Lung (tissue), 12 donors: ENCODE measurements around the gene PTPA. TPM values are rescaled to one million over a fixed set of nuclear protein-coding genes. Genes with fewer than 3 reads are reported as not detected.

ENCODE experiments used
- ATAC-seq: fragments of 200-7000 bp; cut with Tn5 transposase; one replicate; pipeline ENCODE4 v1.9.1; 2020; ENCODE audit warnings: moderate number of reproducible peaks; ENCODE audit not compliant: insufficient read depth, low FRiP score
- DNase-seq, 3 donors: peaks; one replicate each; pipeline ENCODE4 v3.0.0-alpha.2; 2013 to 2017
- H3K27ac ChIP-seq, 2 donors: one replicate each; pipeline ENCODE4 v1.5.1; 2013; ENCODE audit warnings: mild to moderate bottlenecking in 2 of 2, moderate library complexity in 2 of 2, control low read depth in 1 of 2, inconsistent platforms in 1 of 2, low read depth in 1 of 2, low read length in 1 of 2
- H3K27me3 ChIP-seq, 3 donors: one replicate each; pipeline ENCODE4 v1.5.1; 2013; ENCODE audit warnings: low read length in 2 of 3; ENCODE audit not compliant: control insufficient read depth in 3 of 3, insufficient read depth in 3 of 3
- H3K36me3 ChIP-seq, 4 donors: one replicate each; pipeline ENCODE4 v1.5.1; 2013; ENCODE audit warnings: low read length in 4 of 4, mild to moderate bottlenecking in 1 of 4, moderate library complexity in 1 of 4; ENCODE audit not compliant: control insufficient read depth in 4 of 4, insufficient read depth in 4 of 4
- H3K4me1 ChIP-seq, 5 donors: one replicate each; pipeline ENCODE4 v1.5.1; 2013; ENCODE audit warnings: low read length in 5 of 5, mild to moderate bottlenecking in 2 of 5, moderate library complexity in 1 of 5; ENCODE audit not compliant: control insufficient read depth in 5 of 5, insufficient read depth in 5 of 5
- H3K4me3 ChIP-seq: one replicate; pipeline ENCODE4 v1.5.1; 2013; ENCODE audit warnings: mild to moderate bottlenecking, control low read depth, moderate library complexity
- H3K9ac ChIP-seq, 2 donors: one replicate each; pipeline ENCODE4 v1.5.1; 2013; ENCODE audit warnings: low read length in 2 of 2, control low read depth in 1 of 2; ENCODE audit not compliant: insufficient read depth in 1 of 2
- H3K9me3 ChIP-seq, 4 donors: one replicate each; pipeline ENCODE4 v1.5.1; 2013; ENCODE audit warnings: low read length in 3 of 4, mild to moderate bottlenecking in 1 of 4, moderate library complexity in 1 of 4; ENCODE audit not compliant: control insufficient read depth in 4 of 4, insufficient read depth in 3 of 4
- WGBS, 2 donors: extraction: QIAGEN DNeasy Blood & Tissue Kit; methylation state at CpG; one replicate each; pipeline ENCODE4 v1.1.7; 2013; 5-methylcytosine and 5-hydroxymethylcytosine counted together
- polyA plus RNA-seq, 2 donors: library from polyadenylated mRNA; stranded (reverse); fragments of 200-250 nt; gene quantifications; one replicate each; pipeline ENCODE4 v1.2.1, GENCODE V29; 2013
- total RNA-seq, 2 donors: library from RNA; depleted of rRNA in 1 of 2; stranded (reverse); fragments of >200 nt in 1 of 2; gene quantifications; one replicate each; pipeline ENCODE4 v1.2.1, GENCODE V29; 2014 to 2021
- TF ChIP-seq, protein P1 (sequence below): IDR thresholded peaks from 2 replicates; pipeline ENCODE4 v1.5.1; 2012; ENCODE audit warnings: mild to moderate bottlenecking; ENCODE audit errors: control extremely low read depth, extremely low read depth
- donor health status: control.
- donor health status: control.
- donor health status: Bipolar disorder and iron deficiency.
- donor health status: healthy.
- donor health status: DM: yes; HTN: yes; CAD: no.

Gene PTPA
- total and polyA plus RNA-seq, 4 donors = 62.5 to 145 (median 116) TPM

- no peaks in the 10 kb centered on the region for H3K9me3 ChIP-seq
- TF ChIP-seq, protein P1, sequence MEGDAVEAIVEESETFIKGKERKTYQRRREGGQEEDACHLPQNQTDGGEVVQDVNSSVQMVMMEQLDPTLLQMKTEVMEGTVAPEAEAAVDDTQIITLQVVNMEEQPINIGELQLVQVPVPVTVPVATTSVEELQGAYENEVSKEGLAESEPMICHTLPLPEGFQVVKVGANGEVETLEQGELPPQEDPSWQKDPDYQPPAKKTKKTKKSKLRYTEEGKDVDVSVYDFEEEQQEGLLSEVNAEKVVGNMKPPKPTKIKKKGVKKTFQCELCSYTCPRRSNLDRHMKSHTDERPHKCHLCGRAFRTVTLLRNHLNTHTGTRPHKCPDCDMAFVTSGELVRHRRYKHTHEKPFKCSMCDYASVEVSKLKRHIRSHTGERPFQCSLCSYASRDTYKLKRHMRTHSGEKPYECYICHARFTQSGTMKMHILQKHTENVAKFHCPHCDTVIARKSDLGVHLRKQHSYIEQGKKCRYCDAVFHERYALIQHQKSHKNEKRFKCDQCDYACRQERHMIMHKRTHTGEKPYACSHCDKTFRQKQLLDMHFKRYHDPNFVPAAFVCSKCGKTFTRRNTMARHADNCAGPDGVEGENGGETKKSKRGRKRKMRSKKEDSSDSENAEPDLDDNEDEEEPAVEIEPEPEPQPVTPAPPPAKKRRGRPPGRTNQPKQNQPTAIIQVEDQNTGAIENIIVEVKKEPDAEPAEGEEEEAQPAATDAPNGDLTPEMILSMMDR = no peak
- peak overlapping the region in 1 of 2 donors; percentile 38 for H3K9ac ChIP-seq
- peak overlapping the region; percentile 45 for H3K4me3 ChIP-seq
- no peak for ATAC-seq
- DNase-seq = peak in 1 of 3 donors; percentile 8
- WGBS, 2 donors = 4% methylated on average over 12 of the region's 12 CpGs
- no peaks in the 10 kb centered on the region for H3K27me3 ChIP-seq
- H3K27ac ChIP-seq = peak overlapping the region in 1 of 2 donors; percentile 55
- peaks cover 0 to 14% (median 5%) of the 10 kb centered on the region in 5 donors for H3K4me1 ChIP-seq
- peaks cover 0 to 7% (median 4%) of the 10 kb centered on the region in 4 donors for H3K36me3 ChIP-seq
Measured at GRCh38 chr9:129080298-129080600, 31.0 kb upstream of the PTPA start.

- Histone ChIP-seq H3K9me3 (no peaks in the 10 kb centered on the region), H3K4me1 (peaks cover 0 to 14% (median 5%) of the 10 kb centered on the region in 5 donors), H3K9ac (peak within 1 kb of the TSS in 1 of 2 donors; percentile 42), H3K27me3 (no peaks in the 10 kb centered on the region), H3K36me3 (peaks cover 0 to 13% (median 6%) of the 10 kb centered on the region in 4 donors), H3K4me3 (peak within 1 kb of the TSS; percentile 63), H3K27ac (peak within 1 kb of the TSS; percentile 55 to 67)
- ATAC-seq (peak; percentile 99), DNase-seq (peak; percentile 99 to 100 (median 100))
- TF ChIP-seq, protein P1 = no peak
- 1% methylated on average over 60 to 70 of the region's 70 CpGs for WGBS, 2 donors
Measured at GRCh38 chr9:129080601-129081387, 30.4 kb upstream of the PTPA start, which contains the start of gene DOLPP1. TSS of gene DOLPP1 (plus strand) at chr9:129081111. CDS start at chr9:129081132, 21 bp downstream.

DNA sequence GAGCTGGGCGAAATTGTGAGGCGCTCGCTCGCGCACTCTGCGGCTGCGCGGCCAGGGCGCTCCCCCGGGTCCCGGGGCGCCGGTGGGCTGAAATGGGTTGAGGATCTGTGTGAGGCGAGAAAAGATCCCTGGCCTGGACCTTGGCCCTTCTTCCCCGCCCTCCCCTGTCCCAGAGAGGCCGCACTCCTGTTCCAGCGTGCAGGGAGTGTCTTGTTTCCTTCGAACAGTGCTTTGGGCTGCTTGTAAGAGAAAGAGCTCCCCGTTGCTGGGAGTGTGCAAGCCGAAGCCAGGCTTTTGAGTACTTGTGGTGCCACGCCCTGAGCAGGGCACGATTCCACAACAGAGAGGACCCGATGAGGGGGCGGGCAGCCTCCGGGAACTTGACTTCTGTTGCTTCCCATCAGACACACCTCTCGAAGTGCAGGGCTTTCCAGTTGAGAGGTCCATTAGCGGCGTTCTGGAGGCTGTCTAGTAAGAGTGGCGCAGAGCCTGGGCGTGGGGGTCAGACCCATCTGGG, 29.8 kb upstream of the PTPA start:
- TF ChIP-seq, protein P1 = no peak
- Histone ChIP-seq H3K9me3 (no peaks in the 10 kb centered on the region), H3K27ac (peak overlapping the region; percentile 55 to 67), H3K9ac (peak overlapping the region in 1 of 2 donors; percentile 42), H3K27me3 (no peaks in the 10 kb centered on the region), H3K4me1 (peaks cover 0 to 14% (median 5%) of the 10 kb centered on the region in 5 donors), H3K4me3 (peak overlapping the region; percentile 63), H3K36me3 (peaks cover 0 to 19% (median 11%) of the 10 kb centered on the region in 4 donors)
- WGBS, 2 donors = 2 to 4% methylated on average over 29 to 30 of the region's 30 CpGs
- no peak for DNase-seq
- no peak for ATAC-seq
